Astrocyte (in vitro differentiated cells and primary cell): ENCODE results near the gene MGAT5. TPM values are rescaled to one million over a fixed set of nuclear protein-coding genes. Genes with fewer than 3 reads are reported as not detected.

ENCODE experiments used
- DNase-seq: peaks from one replicate; pipeline ENCODE4 v3.0.0-alpha.2; 2010; ENCODE audit warnings: low read depth
- FAIRE-seq: peaks from 2 replicates; lab custom pipeline; 2011; peaks lifted over from hg19 to GRCh38; lab: Jason Lieb, UNC
- H2AFZ ChIP-seq: 2 replicates; pipeline ENCODE4 v1.6.0; 2012; ENCODE audit warnings: low read depth, low read length, inconsistent platforms
- H3K27ac ChIP-seq: 2 replicates; pipeline ENCODE4 v1.5.1; 2011; ENCODE audit warnings: low read depth, low read length, inconsistent platforms
- H3K27me3 ChIP-seq: 2 replicates; pipeline ENCODE4 v1.6.0; 2011; ENCODE audit warnings: low read length, inconsistent platforms; ENCODE audit not compliant: insufficient read depth
- H3K36me3 ChIP-seq: 2 replicates; pipeline ENCODE4 v1.5.1; 2011; ENCODE audit warnings: low read length, inconsistent platforms; ENCODE audit not compliant: insufficient read depth
- H3K4me1 ChIP-seq: 2 replicates; pipeline ENCODE4 v1.5.1; 2011; ENCODE audit warnings: low read length, inconsistent platforms; ENCODE audit not compliant: insufficient read depth
- H3K4me2 ChIP-seq: 2 replicates; pipeline ENCODE4 v1.6.0; 2012; ENCODE audit warnings: low read length, inconsistent platforms
- H3K4me3 ChIP-seq: 2 replicates; pipeline ENCODE4 v1.5.1; 2011; ENCODE audit warnings: low read depth, mild to moderate bottlenecking, low read length, inconsistent platforms; ENCODE audit not compliant: insufficient read depth
- H3K79me2 ChIP-seq: 2 replicates; pipeline ENCODE4 v1.6.0; 2012; ENCODE audit warnings: mild to moderate bottlenecking, low read length, inconsistent platforms; ENCODE audit not compliant: insufficient read depth
- H3K9ac ChIP-seq: 2 replicates; pipeline ENCODE4 v1.6.0; 2012; ENCODE audit warnings: mild to moderate bottlenecking, low read length, inconsistent platforms
- H3K9me3 ChIP-seq: 2 replicates; pipeline ENCODE4 v1.5.1; 2012; ENCODE audit warnings: low read depth, mild to moderate bottlenecking, low read length, inconsistent platforms; ENCODE audit not compliant: insufficient read depth
- H4K20me1 ChIP-seq: 2 replicates; pipeline ENCODE4 v1.6.0; 2012; ENCODE audit warnings: low read length, inconsistent platforms; ENCODE audit not compliant: insufficient read depth
- H3K27ac Mint-ChIP-seq: one replicate; pipeline ENCODE4 v1.8.0; 2021; ENCODE audit warnings: mild to moderate bottlenecking, mixed read lengths; ENCODE audit not compliant: unreplicated experiment
- H3K27me3 Mint-ChIP-seq: one replicate; pipeline ENCODE4 v1.8.0; 2021; ENCODE audit warnings: low read depth, mixed read lengths; ENCODE audit not compliant: unreplicated experiment
- H3K36me3 Mint-ChIP-seq: one replicate; pipeline ENCODE4 v1.8.0; 2021; ENCODE audit warnings: low read depth, mixed read lengths; ENCODE audit not compliant: unreplicated experiment
- H3K4me1 Mint-ChIP-seq: one replicate; pipeline ENCODE4 v1.8.0; 2021; ENCODE audit warnings: low read depth, mixed read lengths; ENCODE audit not compliant: unreplicated experiment
- H3K4me3 Mint-ChIP-seq: one replicate; pipeline ENCODE4 v1.8.0; 2021; ENCODE audit warnings: mild to moderate bottlenecking, moderate library complexity, mixed read lengths; ENCODE audit not compliant: unreplicated experiment
- H3K9me3 Mint-ChIP-seq: one replicate; pipeline ENCODE4 v1.8.0; 2021; ENCODE audit warnings: mild to moderate bottlenecking, mixed read lengths; ENCODE audit not compliant: unreplicated experiment
- EZH2 ChIP-seq: IDR thresholded peaks from 2 replicates; pipeline ENCODE4 v1.6.1; 2012; ENCODE audit warnings: mild to moderate bottlenecking, low read length, inconsistent platforms; ENCODE audit not compliant: insufficient read depth
- total RNA-seq: library from RNA; stranded (reverse); gene quantifications from 2 replicates; pipeline ENCODE4 v1.2.1, GENCODE V29; 2021
- TF ChIP-seq, protein P1 (sequence below): IDR thresholded peaks from 2 replicates; pipeline ENCODE4 v1.5.1; 2011; ENCODE audit warnings: low read depth, mild to moderate bottlenecking, inconsistent platforms, low read length, moderate library complexity; ENCODE audit not compliant: insufficient read depth

The MGAT5 gene
- total RNA-seq, 1 donor from 2014 or later = 80.2 TPM

DNA sequence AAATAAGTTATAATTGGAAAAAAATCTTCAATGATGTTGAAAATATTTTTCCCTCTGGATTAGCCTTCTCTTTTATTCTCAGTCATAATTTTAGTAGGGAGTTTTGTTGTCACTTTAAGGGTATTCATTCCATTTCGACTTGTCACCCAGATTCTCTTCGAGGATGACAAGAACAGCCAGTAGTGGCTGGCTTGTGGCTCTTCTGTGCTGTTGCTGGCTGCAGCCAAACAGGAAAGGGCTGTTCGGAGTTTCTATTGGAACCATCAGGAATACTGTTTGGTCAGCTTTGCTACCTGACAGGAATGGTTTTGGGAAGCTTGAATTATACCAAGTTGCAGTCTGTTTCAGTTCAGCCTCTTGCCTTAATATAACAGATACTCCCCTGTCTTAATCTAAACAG is 41.6 kb downstream of the MGAT5 start:
- TF ChIP-seq, protein P1, sequence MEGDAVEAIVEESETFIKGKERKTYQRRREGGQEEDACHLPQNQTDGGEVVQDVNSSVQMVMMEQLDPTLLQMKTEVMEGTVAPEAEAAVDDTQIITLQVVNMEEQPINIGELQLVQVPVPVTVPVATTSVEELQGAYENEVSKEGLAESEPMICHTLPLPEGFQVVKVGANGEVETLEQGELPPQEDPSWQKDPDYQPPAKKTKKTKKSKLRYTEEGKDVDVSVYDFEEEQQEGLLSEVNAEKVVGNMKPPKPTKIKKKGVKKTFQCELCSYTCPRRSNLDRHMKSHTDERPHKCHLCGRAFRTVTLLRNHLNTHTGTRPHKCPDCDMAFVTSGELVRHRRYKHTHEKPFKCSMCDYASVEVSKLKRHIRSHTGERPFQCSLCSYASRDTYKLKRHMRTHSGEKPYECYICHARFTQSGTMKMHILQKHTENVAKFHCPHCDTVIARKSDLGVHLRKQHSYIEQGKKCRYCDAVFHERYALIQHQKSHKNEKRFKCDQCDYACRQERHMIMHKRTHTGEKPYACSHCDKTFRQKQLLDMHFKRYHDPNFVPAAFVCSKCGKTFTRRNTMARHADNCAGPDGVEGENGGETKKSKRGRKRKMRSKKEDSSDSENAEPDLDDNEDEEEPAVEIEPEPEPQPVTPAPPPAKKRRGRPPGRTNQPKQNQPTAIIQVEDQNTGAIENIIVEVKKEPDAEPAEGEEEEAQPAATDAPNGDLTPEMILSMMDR = no peak
- TF ChIP-seq EZH2 = no peak
- no peaks in the 10 kb centered on the region for H3K4me1 ChIP-seq
- no peaks in the 10 kb centered on the region for H3K9me3 ChIP-seq
- no peak for DNase-seq
- no peak overlapping the region for H3K27ac ChIP-seq
- no peak overlapping the region for H3K27ac Mint-ChIP-seq
- peaks cover 5% of the 10 kb centered on the region for H4K20me1 ChIP-seq
- peaks cover 3% of the 10 kb centered on the region for H3K4me1 Mint-ChIP-seq
- no peak overlapping the region for H3K4me2 ChIP-seq
- no peak overlapping the region for H3K9ac ChIP-seq
- no peak for FAIRE-seq
- H3K9me3 Mint-ChIP-seq = no peaks in the 10 kb centered on the region
- no peak overlapping the region for H3K4me3 Mint-ChIP-seq
- H3K27me3 ChIP-seq = no peaks in the 10 kb centered on the region
- peaks cover 4% of the 10 kb centered on the region for H3K36me3 Mint-ChIP-seq
- H3K27me3 Mint-ChIP-seq = no peaks in the 10 kb centered on the region
- no peak overlapping the region for H3K4me3 ChIP-seq
- no peak overlapping the region for H2AFZ ChIP-seq
- no peaks in the 10 kb centered on the region for H3K36me3 ChIP-seq
- no peaks in the 10 kb centered on the region for H3K79me2 ChIP-seq

DNA sequence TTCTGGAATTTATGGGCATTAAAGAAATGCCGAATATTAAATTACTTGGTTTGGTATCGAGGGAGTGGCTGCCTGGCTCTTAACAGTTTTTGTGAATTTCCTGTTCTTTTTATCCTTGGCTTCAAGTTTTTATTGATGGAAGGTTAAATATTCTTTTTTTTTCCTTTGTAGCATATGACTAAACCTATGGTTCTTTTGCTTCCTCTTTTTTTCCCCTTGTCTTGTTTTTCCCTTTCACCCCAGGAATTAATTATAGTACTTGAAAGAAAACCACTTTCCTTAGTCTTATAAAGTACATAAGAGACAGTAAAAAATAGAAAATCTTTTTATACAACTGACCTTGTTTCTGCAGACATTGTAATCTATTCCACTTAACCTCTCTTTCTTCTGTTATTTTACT is 42.4 kb downstream of the MGAT5 start:
- Histone ChIP-seq H3K36me3 (no peaks in the 10 kb centered on the region), H3K79me2 (no peaks in the 10 kb centered on the region), H3K9ac (no peak overlapping the region), H3K4me3 (no peak overlapping the region), H2AFZ (no peak overlapping the region), H3K27me3 (no peaks in the 10 kb centered on the region), H3K4me1 (peaks cover under 1% of the 10 kb centered on the region), H3K9me3 (no peaks in the 10 kb centered on the region), H3K27ac (no peak overlapping the region), H3K4me2 (no peak overlapping the region), H4K20me1 (no peaks in the 10 kb centered on the region)
- Mint-ChIP-seq H3K9me3 (no peaks in the 10 kb centered on the region), H3K27me3 (no peaks in the 10 kb centered on the region), H3K4me1 (peaks cover 8% of the 10 kb centered on the region), H3K36me3 (peaks cover 4% of the 10 kb centered on the region), H3K4me3 (no peak overlapping the region), H3K27ac (no peak overlapping the region)
- no peak for DNase-seq
- TF ChIP-seq, protein P1 = no peak
- no peak for TF ChIP-seq EZH2
- FAIRE-seq = no peak

DNA sequence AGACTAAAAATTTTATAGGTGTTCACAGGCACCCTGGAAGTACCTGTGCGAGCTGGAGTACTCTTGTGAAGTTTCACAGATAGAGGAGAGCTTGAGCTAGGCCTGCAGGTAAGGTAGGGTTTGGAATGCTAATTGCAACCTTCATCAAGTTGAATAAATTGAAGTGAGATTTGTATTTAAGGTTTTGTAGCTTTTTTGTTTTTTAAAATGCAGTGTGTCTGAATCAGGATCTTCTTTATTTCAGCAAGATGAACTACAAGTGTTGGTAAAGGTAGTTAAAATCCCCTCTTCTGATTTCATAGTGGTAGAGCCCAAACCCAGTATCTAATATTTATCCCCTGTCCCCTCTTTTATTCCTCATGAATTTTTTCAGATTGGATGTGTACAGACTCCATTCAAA is 45.5 kb downstream of the MGAT5 start:
- DNase-seq (no peak), FAIRE-seq (no peak)
- Histone ChIP-seq H3K9me3 (no peaks in the 10 kb centered on the region), H3K4me2 (no peak overlapping the region), H3K27ac (no peak overlapping the region), H3K9ac (no peak overlapping the region), H3K27me3 (no peaks in the 10 kb centered on the region), H3K4me3 (no peak overlapping the region), H3K36me3 (no peaks in the 10 kb centered on the region), H3K4me1 (peaks cover 9% of the 10 kb centered on the region), H2AFZ (no peak overlapping the region), H4K20me1 (peaks cover 3% of the 10 kb centered on the region), H3K79me2 (no peaks in the 10 kb centered on the region)
- H3K36me3 Mint-ChIP-seq = peaks cover 4% of the 10 kb centered on the region
- peaks cover 10% of the 10 kb centered on the region for H3K4me1 Mint-ChIP-seq
- no peak overlapping the region for H3K27ac Mint-ChIP-seq
- no peak for TF ChIP-seq EZH2
- TF ChIP-seq, protein P1 = no peak
- no peak overlapping the region for H3K4me3 Mint-ChIP-seq
- no peaks in the 10 kb centered on the region for H3K9me3 Mint-ChIP-seq
- no peaks in the 10 kb centered on the region for H3K27me3 Mint-ChIP-seq
